Keratinocyte (primary cell): ENCODE data around the gene TCFL5.

ENCODE experiments used
- EZH2 ChIP-seq: IDR thresholded peaks from one replicate; pipeline ENCODE4 v1.6.1; 2012; ENCODE audit warnings: inconsistent platforms, mild to moderate bottlenecking, low read length, moderate library complexity
- TF ChIP-seq, protein P1 (sequence below), 3 experiments: IDR thresholded peaks in 1 of 3; conservative IDR thresholded peaks in 1 of 3; optimal IDR thresholded peaks in 1 of 3; 2 replicates in 2 of 3; 3 replicates in 1 of 3; pipeline versions ENCODE3 to v1.5.1; 2011; ENCODE audit warnings: low read length in 3 of 3, mild to moderate bottlenecking in 3 of 3, moderate library complexity in 2 of 3, control low read depth in 1 of 3, inconsistent platforms in 1 of 3; ENCODE audit not compliant: insufficient read depth in 2 of 3; ENCODE audit errors: extremely low read depth in 1 of 3

DNA sequence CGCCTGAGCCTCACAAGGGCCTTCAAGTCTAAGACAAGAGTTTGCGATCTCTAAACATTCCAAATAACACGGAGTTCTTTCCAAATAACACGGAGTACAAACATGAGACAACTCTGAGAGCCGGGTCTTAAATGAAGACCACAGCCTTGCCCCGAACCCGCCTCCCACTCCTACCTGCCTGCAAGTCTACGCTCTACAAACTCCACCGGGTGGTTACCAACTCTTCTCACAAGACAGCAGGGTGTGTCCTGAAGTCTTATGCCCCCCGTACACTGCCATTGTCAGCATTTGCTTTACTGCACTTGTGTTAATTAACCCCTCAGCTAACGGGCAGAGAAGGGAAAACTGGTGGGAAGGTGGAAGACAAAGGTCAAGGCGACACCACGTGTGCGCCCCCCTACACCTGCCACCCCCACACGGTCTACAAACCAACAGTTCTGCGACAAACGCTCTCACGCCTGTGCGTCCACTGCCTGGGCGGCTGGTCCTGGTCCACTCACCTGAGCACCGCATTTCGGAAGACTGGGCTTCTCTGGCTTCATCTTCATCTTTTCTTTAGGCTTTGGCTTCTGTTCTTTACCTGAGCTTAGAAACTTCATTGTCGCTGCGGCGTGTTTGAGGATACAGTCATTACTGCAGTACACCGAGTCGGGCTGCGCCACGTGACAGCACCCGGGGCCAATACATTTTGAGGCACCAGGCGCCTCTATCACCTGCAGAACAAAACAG lies 45.2 kb upstream of the TCFL5 start:
- TF ChIP-seq, protein P1, sequence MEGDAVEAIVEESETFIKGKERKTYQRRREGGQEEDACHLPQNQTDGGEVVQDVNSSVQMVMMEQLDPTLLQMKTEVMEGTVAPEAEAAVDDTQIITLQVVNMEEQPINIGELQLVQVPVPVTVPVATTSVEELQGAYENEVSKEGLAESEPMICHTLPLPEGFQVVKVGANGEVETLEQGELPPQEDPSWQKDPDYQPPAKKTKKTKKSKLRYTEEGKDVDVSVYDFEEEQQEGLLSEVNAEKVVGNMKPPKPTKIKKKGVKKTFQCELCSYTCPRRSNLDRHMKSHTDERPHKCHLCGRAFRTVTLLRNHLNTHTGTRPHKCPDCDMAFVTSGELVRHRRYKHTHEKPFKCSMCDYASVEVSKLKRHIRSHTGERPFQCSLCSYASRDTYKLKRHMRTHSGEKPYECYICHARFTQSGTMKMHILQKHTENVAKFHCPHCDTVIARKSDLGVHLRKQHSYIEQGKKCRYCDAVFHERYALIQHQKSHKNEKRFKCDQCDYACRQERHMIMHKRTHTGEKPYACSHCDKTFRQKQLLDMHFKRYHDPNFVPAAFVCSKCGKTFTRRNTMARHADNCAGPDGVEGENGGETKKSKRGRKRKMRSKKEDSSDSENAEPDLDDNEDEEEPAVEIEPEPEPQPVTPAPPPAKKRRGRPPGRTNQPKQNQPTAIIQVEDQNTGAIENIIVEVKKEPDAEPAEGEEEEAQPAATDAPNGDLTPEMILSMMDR (optimal IDR thresholded peaks at IDR 0.05 in 1 of 3, IDR thresholded peaks at IDR 0.05 in 1 of 3, conservative IDR thresholded peaks at IDR 0.05 in 1 of 3; ENCODE audit: extremely low read depth in 1 of 3, insufficient read depth in 2 of 3, low read length in 3 of 3), result no peak
- TF ChIP-seq EZH2, result no peak
